ENCODE measurements around the gene ARID3C.
A peak's percentile ranks its signal among the peaks of the same experiment; 100 is the strongest.

Gene ARID3C

GRCh38 chr9:34658461-34658860 lies 29.6 kb upstream of the ARID3C start:
- H3K36me3 ChIP-seq (ENCODE audit: control insufficient read depth in 4 of 4, insufficient read depth in 4 of 4, low read length in 3 of 4), result peaks cover 0 to 7% (median 1%) of the 10 kb centered on the region in 4 experiments
- DNase-seq, result no peak
- no peaks in the 10 kb centered on the region for H3K9me3 ChIP-seq (ENCODE audit: control extremely low read depth in 1 of 5, control insufficient read depth in 4 of 5, insufficient read depth in 2 of 5, low read depth in 1 of 5, low read length in 4 of 5)
- WGBS (ENCODE audit: insufficient coverage), result 95% methylated on average over 14 of the region's 14 CpGs
- ChIA-PET CTCF (interaction anchor here (2.1 to 10.6 kb wide), 2 partner anchors 13 to 23 kb away, joined by 6 to 96 read pairs; partner anchors contain the start of gene GALT), POLR2A (no interaction called here)
- H3K27ac ChIP-seq (ENCODE audit: insufficient read depth in 1 of 2, low read depth in 1 of 2, low read length in 2 of 2, poor library complexity in 1 of 2, severe bottlenecking in 2 of 2), result no peak overlapping the region
- H3K4me3 ChIP-seq (ENCODE audit: control insufficient read depth in 1 of 7, extremely low read depth in 1 of 7, insufficient read depth in 4 of 7, low read depth in 2 of 7, low read length in 6 of 7), result no peak overlapping the region
- H3K27me3 ChIP-seq (replicated peaks in 2 of 5; ENCODE audit: control insufficient read depth in 4 of 5, insufficient read depth in 5 of 5, low read length in 4 of 5), result no peaks in the 10 kb centered on the region
- peaks cover 0 to 5% (median 4%) of the 10 kb centered on the region in 4 experiments for H3K4me1 ChIP-seq (ENCODE audit: control extremely low read depth in 1 of 4, control insufficient read depth in 4 of 4, insufficient read depth in 4 of 4, low read length in 3 of 4)

DNA sequence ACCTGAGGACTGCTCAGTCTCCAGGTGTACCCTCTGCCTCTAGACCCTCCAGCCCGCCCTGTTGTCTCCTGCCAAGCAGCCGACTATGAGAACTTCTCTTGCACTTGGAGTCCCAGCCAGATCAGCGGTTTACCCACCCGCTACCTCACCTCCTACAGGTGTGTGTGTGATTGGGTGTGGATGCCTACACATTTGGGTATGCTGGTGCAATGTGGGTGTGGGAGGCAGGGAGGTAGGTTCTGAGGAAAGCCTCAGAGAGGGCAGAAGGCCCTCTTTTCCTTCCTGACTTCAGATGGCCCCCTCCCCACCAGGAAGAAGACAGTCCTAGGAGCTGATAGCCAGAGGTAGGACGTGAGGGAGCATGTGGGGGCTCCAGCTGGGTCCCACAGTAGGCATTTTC lies 28.1 kb upstream of the ARID3C start:
- Histone ChIP-seq H3K27ac (ENCODE audit: insufficient read depth in 1 of 2, low read depth in 1 of 2, low read length in 2 of 2, poor library complexity in 1 of 2, severe bottlenecking in 2 of 2) (no peak overlapping the region), H3K36me3 (ENCODE audit: control insufficient read depth in 4 of 4, insufficient read depth in 4 of 4, low read length in 3 of 4) (peaks cover 0 to 7% (median under 1%) of the 10 kb centered on the region in 4 experiments), H3K9me3 (ENCODE audit: control extremely low read depth in 1 of 5, control insufficient read depth in 4 of 5, insufficient read depth in 2 of 5, low read depth in 1 of 5, low read length in 4 of 5) (no peaks in the 10 kb centered on the region), H3K27me3 (replicated peaks in 2 of 5; ENCODE audit: control insufficient read depth in 4 of 5, insufficient read depth in 5 of 5, low read length in 4 of 5) (no peaks in the 10 kb centered on the region), H3K4me3 (ENCODE audit: control insufficient read depth in 1 of 7, extremely low read depth in 1 of 7, insufficient read depth in 4 of 7, low read depth in 2 of 7, low read length in 6 of 7) (no peak overlapping the region), H3K4me1 (ENCODE audit: control extremely low read depth in 1 of 4, control insufficient read depth in 4 of 4, insufficient read depth in 4 of 4, low read length in 3 of 4) (peaks cover 0 to 19% (median 17%) of the 10 kb centered on the region in 4 experiments)
- POLR2A ChIA-PET, result no interaction called here
- WGBS (ENCODE audit: insufficient coverage), result 100% methylated on average over 2 of the region's 5 CpGs
- DNase-seq, result no peak
- CTCF ChIA-PET, result interaction anchor here (0.8 to 10.6 kb wide), 3 partner anchors 11 to 39 kb away, joined by 3 to 96 read pairs (median 3); partner anchors contain the start of gene GALT

DNA sequence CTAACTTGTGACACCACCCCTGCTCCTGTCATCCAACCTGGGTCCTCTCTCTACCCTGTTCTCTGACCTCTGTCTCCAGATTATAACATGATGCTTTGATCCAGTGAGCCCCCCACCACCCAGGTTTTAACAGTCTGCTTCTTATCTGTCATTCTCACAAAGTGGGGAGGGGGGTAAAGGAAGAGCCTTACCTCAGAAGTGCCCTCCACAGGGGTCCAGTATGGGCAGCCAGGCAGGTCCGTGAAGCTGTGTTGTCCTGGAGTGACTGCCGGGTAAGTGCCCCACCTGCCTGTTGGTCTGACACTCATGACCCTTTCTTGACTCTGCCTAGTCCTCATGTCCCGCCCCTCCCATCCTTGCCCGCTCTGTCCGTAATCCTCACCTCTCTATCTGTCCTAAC lies 26.5 kb upstream of the ARID3C start:
- H3K36me3 ChIP-seq (ENCODE audit: control insufficient read depth in 4 of 4, insufficient read depth in 4 of 4, low read length in 3 of 4), result peaks cover 0 to 11% (median 7%) of the 10 kb centered on the region in 4 experiments
- no peaks in the 10 kb centered on the region for H3K27me3 ChIP-seq (replicated peaks in 2 of 5; ENCODE audit: control insufficient read depth in 4 of 5, insufficient read depth in 5 of 5, low read length in 4 of 5)
- ChIA-PET CTCF (interaction anchor here (10.6 kb wide), 1 partner anchor 9 kb away, joined by 96 read pairs; the partner anchor contains the start of gene GALT), POLR2A (no interaction called here)
- DNase-seq, result no peak
- H3K9me3 ChIP-seq (ENCODE audit: control extremely low read depth in 1 of 5, control insufficient read depth in 4 of 5, insufficient read depth in 2 of 5, low read depth in 1 of 5, low read length in 4 of 5), result no peaks in the 10 kb centered on the region
- H3K4me3 ChIP-seq (ENCODE audit: control insufficient read depth in 1 of 7, extremely low read depth in 1 of 7, insufficient read depth in 4 of 7, low read depth in 2 of 7, low read length in 6 of 7), result no peak overlapping the region
- WGBS (ENCODE audit: insufficient coverage), result 85% methylated on average over 5 of the region's 5 CpGs
- H3K27ac ChIP-seq (ENCODE audit: insufficient read depth in 1 of 2, low read depth in 1 of 2, low read length in 2 of 2, poor library complexity in 1 of 2, severe bottlenecking in 2 of 2), result no peak overlapping the region
- peaks cover 0 to 20% (median 18%) of the 10 kb centered on the region in 4 experiments for H3K4me1 ChIP-seq (ENCODE audit: control extremely low read depth in 1 of 4, control insufficient read depth in 4 of 4, insufficient read depth in 4 of 4, low read length in 3 of 4)

DNA sequence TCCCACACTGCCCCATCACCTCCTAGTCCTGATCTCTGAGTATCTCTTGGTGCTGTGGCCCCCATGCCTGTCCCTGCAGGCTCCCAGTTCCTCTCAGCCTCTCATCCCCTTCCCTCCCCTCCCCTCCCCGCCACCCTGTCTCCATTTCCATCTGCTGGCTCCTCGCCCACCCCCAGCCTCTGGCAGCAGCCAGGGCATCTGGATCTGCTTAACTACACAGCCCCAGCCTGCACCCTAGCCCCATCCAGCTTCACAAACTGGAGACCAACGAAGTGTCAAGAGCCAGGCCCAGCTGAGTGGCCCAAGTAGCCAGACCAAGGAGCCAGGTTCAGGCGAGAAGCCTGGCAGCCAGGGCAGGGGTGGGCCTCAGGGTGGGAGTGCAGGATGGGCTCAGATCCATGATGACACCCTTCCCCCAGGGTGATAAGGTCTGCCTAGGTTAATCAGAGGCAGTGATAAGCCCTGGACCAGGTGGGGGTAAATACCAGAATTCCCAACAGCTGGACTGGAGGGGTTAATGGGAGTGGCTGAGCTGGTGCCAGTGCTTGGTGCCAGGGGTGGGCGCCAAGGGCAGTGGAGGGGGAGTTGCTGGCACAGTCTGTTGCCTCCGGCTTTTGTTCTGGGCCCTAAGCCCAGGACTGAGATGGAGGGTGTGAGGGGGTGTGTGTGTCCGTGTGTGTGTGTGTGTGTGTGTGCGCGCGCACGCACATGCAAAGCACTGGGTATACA lies 25.6 kb upstream of the ARID3C start:
- CTCF ChIA-PET, result interaction anchor here (1.4 to 2.0 kb wide), 2 partner anchors 9 to 153 kb away, joined by 3 to 6 read pairs; no protein-coding TSS in a partner anchor

GRCh38 chr9:34653151-34654072 lies 24.5 kb upstream of the ARID3C start:
- Histone ChIP-seq H3K4me3 (ENCODE audit: control insufficient read depth in 1 of 7, extremely low read depth in 1 of 7, insufficient read depth in 4 of 7, low read depth in 2 of 7, low read length in 6 of 7) (no peak overlapping the region), H3K9me3 (ENCODE audit: control extremely low read depth in 1 of 5, control insufficient read depth in 4 of 5, insufficient read depth in 2 of 5, low read depth in 1 of 5, low read length in 4 of 5) (no peaks in the 10 kb centered on the region), H3K27me3 (replicated peaks in 2 of 5; ENCODE audit: control insufficient read depth in 4 of 5, insufficient read depth in 5 of 5, low read length in 4 of 5) (no peaks in the 10 kb centered on the region), H3K4me1 (ENCODE audit: control extremely low read depth in 1 of 4, control insufficient read depth in 4 of 4, insufficient read depth in 4 of 4, low read length in 3 of 4) (peaks cover 0 to 24% (median 19%) of the 10 kb centered on the region in 4 experiments), H3K36me3 (ENCODE audit: control insufficient read depth in 4 of 4, insufficient read depth in 4 of 4, low read length in 3 of 4) (peaks cover 3 to 30% (median 16%) of the 10 kb centered on the region in 4 experiments), H3K27ac (ENCODE audit: insufficient read depth in 1 of 2, low read depth in 1 of 2, low read length in 2 of 2, poor library complexity in 1 of 2, severe bottlenecking in 2 of 2) (no peak overlapping the region)
- ChIA-PET CTCF (interaction anchor here (1.0 to 2.0 kb wide), 5 partner anchors 8 to 152 kb away, joined by 3 to 6 read pairs (median 3); no protein-coding TSS in a partner anchor), POLR2A (no interaction called here)
- WGBS (ENCODE audit: insufficient coverage), result 53% methylated on average over 8 of the region's 11 CpGs
- no peak for DNase-seq

More for the DNA sequence above, 25.6 kb upstream of the ARID3C start:
- Histone ChIP-seq H3K27ac (ENCODE audit: insufficient read depth in 1 of 2, low read depth in 1 of 2, low read length in 2 of 2, poor library complexity in 1 of 2, severe bottlenecking in 2 of 2) (no peak overlapping the region), H3K36me3 (ENCODE audit: control insufficient read depth in 4 of 4, insufficient read depth in 4 of 4, low read length in 3 of 4) (peaks cover 0 to 20% (median 8%) of the 10 kb centered on the region in 4 experiments), H3K9me3 (ENCODE audit: control extremely low read depth in 1 of 5, control insufficient read depth in 4 of 5, insufficient read depth in 2 of 5, low read depth in 1 of 5, low read length in 4 of 5) (no peaks in the 10 kb centered on the region), H3K4me1 (ENCODE audit: control extremely low read depth in 1 of 4, control insufficient read depth in 4 of 4, insufficient read depth in 4 of 4, low read length in 3 of 4) (peaks cover 0 to 24% (median 19%) of the 10 kb centered on the region in 4 experiments), H3K4me3 (ENCODE audit: control insufficient read depth in 1 of 7, extremely low read depth in 1 of 7, insufficient read depth in 4 of 7, low read depth in 2 of 7, low read length in 6 of 7) (no peak overlapping the region), H3K27me3 (replicated peaks in 2 of 5; ENCODE audit: control insufficient read depth in 4 of 5, insufficient read depth in 5 of 5, low read length in 4 of 5) (no peaks in the 10 kb centered on the region)
- WGBS (ENCODE audit: insufficient coverage), result 90% methylated on average over 2 of the region's 11 CpGs
- no peak for DNase-seq
- POLR2A ChIA-PET, result no interaction called here

GRCh38 chr9:34652602-34653000 lies 23.7 kb upstream of the ARID3C start:
- ChIA-PET POLR2A (no interaction called here), CTCF (interaction anchor here (1.0 kb wide), 1 partner anchor 15 kb away, joined by 3 read pairs; no protein-coding TSS in a partner anchor)
- Histone ChIP-seq H3K36me3 (ENCODE audit: control insufficient read depth in 4 of 4, insufficient read depth in 4 of 4, low read length in 3 of 4) (peaks cover 6 to 37% (median 17%) of the 10 kb centered on the region in 4 experiments), H3K27ac (ENCODE audit: insufficient read depth in 1 of 2, low read depth in 1 of 2, low read length in 2 of 2, poor library complexity in 1 of 2, severe bottlenecking in 2 of 2) (no peak overlapping the region), H3K27me3 (replicated peaks in 2 of 5; ENCODE audit: control insufficient read depth in 4 of 5, insufficient read depth in 5 of 5, low read length in 4 of 5) (no peaks in the 10 kb centered on the region), H3K4me3 (ENCODE audit: control insufficient read depth in 1 of 7, extremely low read depth in 1 of 7, insufficient read depth in 4 of 7, low read depth in 2 of 7, low read length in 6 of 7) (peak overlapping the region in 1 of 7 experiments; percentile 29), H3K4me1 (ENCODE audit: control extremely low read depth in 1 of 4, control insufficient read depth in 4 of 4, insufficient read depth in 4 of 4, low read length in 3 of 4) (peaks cover 2 to 27% (median 26%) of the 10 kb centered on the region in 4 experiments), H3K9me3 (ENCODE audit: control extremely low read depth in 1 of 5, control insufficient read depth in 4 of 5, insufficient read depth in 2 of 5, low read depth in 1 of 5, low read length in 4 of 5) (no peaks in the 10 kb centered on the region)
- WGBS (ENCODE audit: insufficient coverage), result 77% methylated on average over 5 of the region's 5 CpGs
- no peak for DNase-seq

All from common myeloid progenitor, CD34-positive (primary cell).